OCI-LY1 (cell line): ENCODE results near the gene CNOT3.

Experiments used
- EZH2 ChIP-seq: fragments of 200-600 bp; sonication (generic), shearing (Covaris generic); IDR thresholded peaks from 2 replicates; pipeline ENCODE4 v1.8.0; 2017; ENCODE audit warnings: borderline replicate concordance, mixed run types, mild to moderate bottlenecking, antibody characterized with exemption, low read length, moderate library complexity, mixed read lengths
- TF ChIP-seq, protein P1 (sequence below): fragments of 200-600 bp; sonication (generic), shearing (Covaris generic); IDR thresholded peaks from 2 replicates; pipeline ENCODE4 v1.5.1; 2017; ENCODE audit warnings: mild to moderate bottlenecking, antibody characterized with exemption, low read length, moderate library complexity, mixed read lengths

DNA sequence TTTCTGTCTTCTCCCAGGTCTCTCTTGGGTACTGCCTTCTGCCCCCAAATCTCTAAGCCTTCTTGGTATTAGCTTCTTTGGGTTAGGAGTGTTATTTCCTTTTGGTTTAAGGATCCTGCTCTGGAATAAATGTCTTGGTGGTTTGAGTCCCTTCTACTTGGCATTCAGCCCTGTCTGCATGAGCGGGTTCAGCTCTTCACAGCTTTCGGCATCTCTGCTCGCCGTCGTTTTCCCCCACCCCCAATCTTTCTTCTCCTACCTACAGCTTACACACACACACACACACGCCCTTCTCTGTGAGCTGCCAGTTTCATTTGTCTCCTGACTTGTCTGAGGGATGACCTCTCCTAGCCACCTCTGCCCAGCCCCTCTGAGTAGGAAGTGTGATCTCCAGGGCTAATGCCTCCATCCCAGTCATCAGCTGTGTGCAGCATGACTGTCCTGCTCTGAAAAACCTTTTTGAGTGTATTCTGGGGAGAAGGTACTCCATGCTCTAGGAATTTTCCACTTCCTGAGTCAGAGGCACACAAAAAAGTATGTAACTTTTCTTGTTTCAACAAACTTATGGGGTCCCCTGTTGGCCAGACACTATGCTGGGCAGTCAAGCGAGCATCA is 4.7 kb downstream of the CNOT3 start:
- TF ChIP-seq, protein P1, sequence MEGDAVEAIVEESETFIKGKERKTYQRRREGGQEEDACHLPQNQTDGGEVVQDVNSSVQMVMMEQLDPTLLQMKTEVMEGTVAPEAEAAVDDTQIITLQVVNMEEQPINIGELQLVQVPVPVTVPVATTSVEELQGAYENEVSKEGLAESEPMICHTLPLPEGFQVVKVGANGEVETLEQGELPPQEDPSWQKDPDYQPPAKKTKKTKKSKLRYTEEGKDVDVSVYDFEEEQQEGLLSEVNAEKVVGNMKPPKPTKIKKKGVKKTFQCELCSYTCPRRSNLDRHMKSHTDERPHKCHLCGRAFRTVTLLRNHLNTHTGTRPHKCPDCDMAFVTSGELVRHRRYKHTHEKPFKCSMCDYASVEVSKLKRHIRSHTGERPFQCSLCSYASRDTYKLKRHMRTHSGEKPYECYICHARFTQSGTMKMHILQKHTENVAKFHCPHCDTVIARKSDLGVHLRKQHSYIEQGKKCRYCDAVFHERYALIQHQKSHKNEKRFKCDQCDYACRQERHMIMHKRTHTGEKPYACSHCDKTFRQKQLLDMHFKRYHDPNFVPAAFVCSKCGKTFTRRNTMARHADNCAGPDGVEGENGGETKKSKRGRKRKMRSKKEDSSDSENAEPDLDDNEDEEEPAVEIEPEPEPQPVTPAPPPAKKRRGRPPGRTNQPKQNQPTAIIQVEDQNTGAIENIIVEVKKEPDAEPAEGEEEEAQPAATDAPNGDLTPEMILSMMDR, result no peak
- TF ChIP-seq EZH2, result no peak
